Activated naive CD8-positive, alpha-beta T cell treated with anti-CD3 and anti-CD28 coated beads, Interleukin-2, amount 10 ng/mL, durations not matched to agents 7 days and 5 days (primary cell): ENCODE results near the gene EGFL8. TPM values are rescaled to one million over a fixed set of nuclear protein-coding genes. Genes with fewer than 3 reads are reported as not detected.
A peak's percentile ranks its signal among the peaks of the same experiment; 100 is the strongest.
"Not testable (repeated sequence)": the region's sequence is repeated elsewhere in the genome, so short reads cannot be mapped to it uniquely, and the experiment has no call there.

Source experiments
- ATAC-seq: fragments of 150-1000 bp; cut with Tn5 transposase; one replicate; pipeline ENCODE4 v1.10.0; 2021; ENCODE audit warnings: low read depth, moderate library complexity
- POLR2A ChIA-PET: fragments of 350-600 bp; sonication (Branson Sonifier 250); formaldehyde crosslinking; loops from one replicate; lab custom pipeline; 2021; ENCODE audit warnings: antibody characterized with exemption; lab: Charles Lee
- DNase-seq: peaks from one replicate; pipeline ENCODE4 v3.0.0; 2021
- H3K27ac Mint-ChIP-seq: one replicate; pipeline ENCODE4 v1.8.0; 2022; ENCODE audit warnings: mild to moderate bottlenecking, mixed read lengths
- H3K27me3 Mint-ChIP-seq: one replicate; pipeline ENCODE4 v1.8.0; 2022; ENCODE audit warnings: mild to moderate bottlenecking, moderate library complexity, mixed read lengths
- H3K36me3 Mint-ChIP-seq: one replicate; pipeline ENCODE4 v1.8.0; 2021; ENCODE audit warnings: mild to moderate bottlenecking, mixed read lengths
- H3K4me1 Mint-ChIP-seq: one replicate; pipeline ENCODE4 v1.8.0; 2021; ENCODE audit warnings: mixed read lengths
- H3K4me3 Mint-ChIP-seq: one replicate; pipeline ENCODE4 v1.8.0; 2022; ENCODE audit warnings: mild to moderate bottlenecking, moderate library complexity, mixed read lengths
- H3K9me3 Mint-ChIP-seq: one replicate; pipeline ENCODE4 v1.8.0; 2021; ENCODE audit warnings: mixed read lengths
- total RNA-seq, 2 experiments: library from RNA; stranded (reverse); gene quantifications; one replicate each; pipeline ENCODE4 v1.2.3, GENCODE V29; 2021

The EGFL8 gene
- total RNA-seq, 2 experiments from 2014 or later, result 19.6 to 22.6 TPM

GRCh38 chr6:32129297-32130088 is 34.9 kb upstream of the EGFL8 start:
- Mint-ChIP-seq H3K4me3 (peak overlapping the region; percentile 99), H3K9me3 (no peaks in the 10 kb centered on the region), H3K36me3 (peaks cover 12% of the 10 kb centered on the region), H3K27me3 (peaks cover 1% of the 10 kb centered on the region), H3K4me1 (peaks cover 32% of the 10 kb centered on the region), H3K27ac (peak overlapping the region; percentile 95)
- POLR2A ChIA-PET, result interaction anchor here (0.5 to 3.7 kb wide), 17 partner anchors 10 to 1613 kb away, joined by 3 to 18 read pairs (median 5); partner anchors contain the start of genes GPSM3, NEU1 and PBX2
- DNase-seq (no peak), ATAC-seq (no peak)

GRCh38 chr6:32131439-32131948 is 32.9 kb upstream of the EGFL8 start:
- H3K27ac Mint-ChIP-seq, result no peak overlapping the region

DNA sequence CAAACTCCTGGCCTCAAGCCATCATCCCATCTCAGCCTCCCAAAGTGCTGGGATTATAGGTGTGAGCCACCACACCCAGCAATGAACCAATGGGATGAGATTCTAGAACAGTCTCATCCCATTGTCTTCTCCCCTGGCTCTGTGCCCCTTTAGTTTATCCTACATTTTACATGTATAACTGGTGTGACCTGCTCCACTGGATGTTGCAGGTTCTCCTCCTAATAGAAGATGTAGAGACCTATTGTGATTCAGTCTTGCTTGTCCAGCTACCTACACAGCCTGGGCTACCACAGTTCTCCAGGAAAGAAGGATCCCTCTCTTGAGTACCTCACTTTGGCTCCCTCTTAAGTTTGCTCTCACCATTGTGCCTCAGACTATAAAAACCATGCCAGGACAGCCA is 32.3 kb upstream of the EGFL8 start:
- peaks cover 5% of the 10 kb centered on the region for H3K27me3 Mint-ChIP-seq
- no peaks in the 10 kb centered on the region for H3K36me3 Mint-ChIP-seq
- H3K4me1 Mint-ChIP-seq, result peaks cover 20% of the 10 kb centered on the region
- no peak for ATAC-seq
- no peak for DNase-seq
- no peaks in the 10 kb centered on the region for H3K9me3 Mint-ChIP-seq
- H3K27ac Mint-ChIP-seq, result no peak overlapping the region
- POLR2A ChIA-PET, result no interaction called here
- no peak overlapping the region for H3K4me3 Mint-ChIP-seq

More at GRCh38 chr6:32131439-32131948, 32.9 kb upstream of the EGFL8 start:
- H3K4me1 Mint-ChIP-seq, result peaks cover 26% of the 10 kb centered on the region
- DNase-seq (no peak), ATAC-seq (no peak)
- no peaks in the 10 kb centered on the region for H3K9me3 Mint-ChIP-seq
- POLR2A ChIA-PET, result interaction anchor here (1.7 to 2.5 kb wide), 2 partner anchors 23 to 64 kb away, joined by 9 to 16 read pairs; no protein-coding TSS in a partner anchor
- peaks cover 5% of the 10 kb centered on the region for H3K27me3 Mint-ChIP-seq
- peak overlapping the region; percentile 39 for H3K4me3 Mint-ChIP-seq
- peaks cover 5% of the 10 kb centered on the region for H3K36me3 Mint-ChIP-seq

- POLR2A ChIA-PET, result no interaction called here
- Mint-ChIP-seq H3K4me3 (no peak overlapping the region), H3K9me3 (no peaks in the 10 kb centered on the region), H3K27ac (no peak overlapping the region), H3K36me3 (no peaks in the 10 kb centered on the region), H3K27me3 (peaks cover 7% of the 10 kb centered on the region), H3K4me1 (peaks cover 11% of the 10 kb centered on the region)
- no peak for DNase-seq
- no peak for ATAC-seq
These were observed 30.6 kb upstream of the EGFL8 start for GRCh38 chr6:32133786-32134185.

GRCh38 chr6:32137454-32137853 is 26.9 kb upstream of the EGFL8 start:
- peaks cover 10% of the 10 kb centered on the region for H3K27me3 Mint-ChIP-seq
- no peak for ATAC-seq
- H3K27ac Mint-ChIP-seq, result no peak overlapping the region
- POLR2A ChIA-PET, result no interaction called here
- no peak for DNase-seq
- no peaks in the 10 kb centered on the region for H3K36me3 Mint-ChIP-seq
- H3K9me3 Mint-ChIP-seq, result no peaks in the 10 kb centered on the region
- H3K4me3 Mint-ChIP-seq, result no peak overlapping the region
- H3K4me1 Mint-ChIP-seq, result no peaks in the 10 kb centered on the region

DNA sequence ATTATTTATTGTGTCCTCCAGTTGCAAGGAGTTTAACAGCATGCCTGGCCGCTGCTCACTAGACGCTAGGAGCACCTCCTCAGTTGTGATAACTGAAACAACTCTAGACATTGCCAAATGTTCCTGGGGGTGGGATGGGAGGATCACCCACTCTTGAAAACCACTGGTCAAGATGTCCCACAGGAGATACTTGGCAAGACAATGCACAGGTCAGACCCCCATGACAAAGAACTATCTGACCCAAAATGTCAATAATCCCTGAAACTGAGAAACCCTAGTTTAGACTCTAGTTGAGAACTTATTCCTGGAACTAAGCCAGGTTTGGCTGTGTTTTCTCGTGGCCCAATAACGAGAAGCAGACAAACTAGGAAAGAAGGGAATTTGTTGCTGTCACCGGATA is 24.8 kb upstream of the EGFL8 start:
- ATAC-seq (no peak), DNase-seq (no peak)
- no peak overlapping the region for H3K27ac Mint-ChIP-seq
- POLR2A ChIA-PET, result no interaction called here
- H3K27me3 Mint-ChIP-seq, result peaks cover 8% of the 10 kb centered on the region
- no peaks in the 10 kb centered on the region for H3K9me3 Mint-ChIP-seq
- H3K4me3 Mint-ChIP-seq, result no peak overlapping the region
- H3K36me3 Mint-ChIP-seq, result no peaks in the 10 kb centered on the region
- H3K4me1 Mint-ChIP-seq, result no peaks in the 10 kb centered on the region

DNA sequence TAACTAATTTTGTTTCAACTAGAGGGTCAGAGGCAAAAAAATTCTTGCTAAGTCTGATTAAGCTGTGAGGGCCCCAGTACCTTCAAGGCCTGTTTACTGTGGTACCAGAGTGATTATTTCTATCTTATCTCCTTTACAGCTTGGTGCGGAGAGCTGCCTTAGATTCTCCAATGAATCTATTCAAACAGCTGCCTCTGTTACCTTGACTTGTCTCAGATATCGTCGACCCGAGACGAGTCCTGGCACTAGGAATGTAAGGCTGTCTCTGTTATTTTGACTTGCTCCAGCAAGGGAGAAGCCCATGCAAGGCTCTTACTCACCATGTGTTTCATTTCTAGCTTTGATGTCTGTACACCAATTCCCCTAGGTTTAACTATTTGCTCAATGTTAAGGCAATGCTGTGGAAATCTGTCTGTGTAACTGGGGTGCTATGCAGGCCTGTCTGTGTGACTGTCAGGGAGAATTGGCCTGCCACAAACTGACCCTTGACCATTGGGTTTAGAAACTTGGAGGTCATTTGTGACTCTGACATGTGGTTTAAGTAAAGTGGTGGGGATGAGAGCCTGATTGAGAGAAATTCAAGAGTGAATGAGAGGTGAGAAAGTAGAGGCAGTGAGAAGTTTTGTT is 23.9 kb upstream of the EGFL8 start:
- Mint-ChIP-seq H3K4me1 (no peaks in the 10 kb centered on the region), H3K27me3 (peaks cover 5% of the 10 kb centered on the region), H3K36me3 (no peaks in the 10 kb centered on the region), H3K9me3 (no peaks in the 10 kb centered on the region), H3K27ac (no peak overlapping the region), H3K4me3 (no peak overlapping the region)
- DNase-seq (no peak), ATAC-seq (no peak)
- POLR2A ChIA-PET, result no interaction called here

DNA sequence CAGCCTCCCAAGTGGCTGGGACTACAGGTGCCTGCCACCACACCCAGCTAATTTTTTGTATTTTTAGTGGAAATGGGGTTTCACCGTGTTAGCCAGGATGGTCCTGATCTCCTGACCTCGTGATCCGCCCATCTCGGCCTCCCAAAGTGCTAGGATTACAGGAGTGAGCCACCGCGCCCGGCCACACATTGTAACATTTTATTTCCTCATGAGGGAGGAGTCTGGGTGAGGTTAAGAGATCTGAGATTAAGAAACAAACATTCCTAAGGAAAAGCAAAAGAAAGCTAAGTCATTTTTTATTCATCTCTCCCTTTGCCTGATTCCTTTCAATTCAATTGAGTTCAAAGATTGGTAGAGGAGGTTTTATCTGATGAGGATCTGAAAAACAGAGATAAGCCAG is 20.2 kb upstream of the EGFL8 start:
- ATAC-seq, H3K27ac Mint-ChIP-seq, H3K9me3 Mint-ChIP-seq, DNase-seq, H3K36me3 Mint-ChIP-seq, POLR2A ChIA-PET, H3K4me3 Mint-ChIP-seq: not testable (repeated sequence)
- H3K27me3 Mint-ChIP-seq, result peaks cover 35% of the 10 kb centered on the region
- H3K4me1 Mint-ChIP-seq, result peaks cover 11% of the 10 kb centered on the region

GRCh38 chr6:32146287-32146686 is 18.1 kb upstream of the EGFL8 start:
- no peak overlapping the region for H3K4me3 Mint-ChIP-seq
- ATAC-seq, result no peak

GRCh38 chr6:32146687-32147086 is 17.7 kb upstream of the EGFL8 start:
- POLR2A ChIA-PET, result no interaction called here
- Mint-ChIP-seq H3K4me1 (peaks cover 22% of the 10 kb centered on the region), H3K4me3 (no peak overlapping the region), H3K27me3 (peaks cover 43% of the 10 kb centered on the region), H3K27ac (no peak overlapping the region), H3K36me3 (no peaks in the 10 kb centered on the region), H3K9me3 (no peaks in the 10 kb centered on the region)
- DNase-seq (no peak), ATAC-seq (no peak)

More at GRCh38 chr6:32146287-32146686, 18.1 kb upstream of the EGFL8 start:
- peaks cover 20% of the 10 kb centered on the region for H3K4me1 Mint-ChIP-seq
- no peaks in the 10 kb centered on the region for H3K36me3 Mint-ChIP-seq
- POLR2A ChIA-PET, result no interaction called here
- H3K27ac Mint-ChIP-seq, result no peak overlapping the region
- no peak for DNase-seq
- no peaks in the 10 kb centered on the region for H3K9me3 Mint-ChIP-seq
- H3K27me3 Mint-ChIP-seq, result peaks cover 41% of the 10 kb centered on the region

GRCh38 chr6:32147401-32148132 is 16.8 kb upstream of the EGFL8 start:
- Mint-ChIP-seq H3K36me3 (no peaks in the 10 kb centered on the region), H3K9me3 (no peaks in the 10 kb centered on the region), H3K27me3 (peaks cover 43% of the 10 kb centered on the region), H3K4me3 (no peak overlapping the region), H3K4me1 (peaks cover 26% of the 10 kb centered on the region), H3K27ac (no peak overlapping the region)
- DNase-seq, result no peak
- no peak for ATAC-seq
- POLR2A ChIA-PET, result no interaction called here

DNA sequence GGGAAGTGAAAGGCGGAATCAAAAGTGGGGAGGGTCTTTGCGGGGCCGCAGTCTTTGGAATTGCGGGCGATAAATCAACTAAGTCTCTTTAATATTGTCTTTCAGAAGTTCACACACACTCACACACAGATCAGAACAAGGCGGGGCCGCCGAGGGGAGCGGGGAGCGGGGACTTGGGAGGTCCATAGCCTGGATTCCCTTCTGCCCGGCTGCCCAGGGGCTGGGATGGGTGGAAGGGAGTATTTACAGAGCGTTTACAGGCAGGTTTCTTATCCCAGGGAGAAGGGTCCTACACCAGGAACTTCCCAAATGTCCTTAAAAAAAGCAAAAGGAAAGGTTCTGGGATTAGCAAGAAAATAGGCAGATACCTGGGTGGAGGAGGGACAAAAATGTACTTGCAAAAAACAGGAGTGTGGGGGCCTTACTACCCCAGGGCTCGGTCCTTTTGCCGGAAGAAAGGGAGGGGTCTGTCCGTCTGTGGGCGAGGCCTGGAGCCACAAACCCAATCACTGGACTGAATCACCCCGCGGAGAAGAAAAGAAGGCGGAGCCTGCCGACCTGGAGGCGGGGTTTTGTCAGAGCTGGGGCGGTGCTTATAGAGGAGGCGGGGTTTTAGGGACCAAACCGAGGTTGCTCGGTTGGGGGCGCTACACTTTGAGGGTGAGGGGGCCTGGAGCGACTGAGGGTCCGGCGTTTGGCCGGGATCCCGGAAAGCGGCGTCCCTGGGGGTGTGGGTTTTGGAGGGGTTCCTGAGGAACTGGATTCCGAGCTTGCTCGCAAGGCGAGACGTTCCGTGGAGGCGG is 15.9 kb upstream of the EGFL8 start:
- H3K36me3 Mint-ChIP-seq, result no peaks in the 10 kb centered on the region
- ATAC-seq (peak; percentile 43), DNase-seq (peak; percentile 78)
- peaks cover 30% of the 10 kb centered on the region for H3K4me1 Mint-ChIP-seq
- POLR2A ChIA-PET, result interaction anchor here (0.8 to 1.3 kb wide), 2 partner anchors 41 to 47 kb away, joined by 3 read pairs; partner anchors contain the start of gene PBX2
- H3K27ac Mint-ChIP-seq, result peak overlapping the region; percentile 67
- peak overlapping the region; percentile 77 for H3K4me3 Mint-ChIP-seq
- no peaks in the 10 kb centered on the region for H3K9me3 Mint-ChIP-seq
- H3K27me3 Mint-ChIP-seq, result peaks cover 43% of the 10 kb centered on the region
